MM.1S (cell line): ENCODE results near the gene HAGHL.
A peak's percentile ranks its signal among the peaks of the same experiment; 100 is the strongest.

Experiments
- DNase-seq: peaks from one replicate; pipeline ENCODE4 v3.0.0-alpha.2; 2015
- H2AFZ ChIP-seq: fragments of 300-600 bp; sonication (generic); 2 replicates; pipeline ENCODE4 v1.6.0; 2016; ENCODE audit warnings: antibody characterized with exemption, low read length
- H3F3A ChIP-seq: fragments of 300-600 bp; sonication (generic); 2 replicates; pipeline ENCODE4 v1.6.1; 2016; ENCODE audit warnings: mild to moderate bottlenecking, antibody characterized with exemption, low read length, moderate library complexity, mixed read lengths; ENCODE audit not compliant: insufficient read depth
- H3K27ac ChIP-seq: fragments of 300-600 bp; sonication (generic); 2 replicates; pipeline ENCODE4 v1.5.1; 2016; ENCODE audit warnings: mild to moderate bottlenecking, low read length
- H3K27me3 ChIP-seq: fragments of 300-600 bp; sonication (generic); replicated peaks from 2 replicates; pipeline ENCODE4 v1.6.0; 2016; ENCODE audit warnings: low read length; ENCODE audit not compliant: insufficient read depth
- H3K36me3 ChIP-seq: fragments of 300-600 bp; sonication (generic); replicated peaks from 2 replicates; pipeline ENCODE4 v1.6.1; 2016; ENCODE audit warnings: mild to moderate bottlenecking, low read length, mixed read lengths; ENCODE audit not compliant: insufficient read depth
- H3K4me1 ChIP-seq: fragments of 300-600 bp; sonication (generic); 2 replicates; pipeline ENCODE4 v1.6.1; 2016; ENCODE audit warnings: low read length, mixed read lengths
- H3K4me2 ChIP-seq: fragments of 300-600 bp; sonication (generic); 2 replicates; pipeline ENCODE4 v1.6.0; 2016; ENCODE audit warnings: low read depth, low read length
- H3K4me3 ChIP-seq: fragments of 300-600 bp; sonication (generic); 2 replicates; pipeline ENCODE4 v1.5.1; 2016; ENCODE audit warnings: low read length, mixed read lengths
- H3K79me2 ChIP-seq: fragments of 300-600 bp; sonication (generic); 2 replicates; pipeline ENCODE4 v1.6.1; 2016; ENCODE audit warnings: mixed run types, low read length, mixed read lengths
- H3K9ac ChIP-seq: fragments of 300-600 bp; sonication (generic); 2 replicates; pipeline ENCODE4 v1.6.1; 2016; ENCODE audit warnings: low read length, mixed read lengths
- H3K9me2 ChIP-seq: fragments of 300-600 bp; sonication (generic); replicated peaks from 2 replicates; pipeline ENCODE4 v1.6.1; 2016; ENCODE audit warnings: mild to moderate bottlenecking, low read length, mixed read lengths; ENCODE audit not compliant: insufficient read depth
- H3K9me3 ChIP-seq: fragments of 300-600 bp; sonication (generic); replicated peaks from 2 replicates; pipeline ENCODE4 v1.6.1; 2016; ENCODE audit warnings: mild to moderate bottlenecking, low read length, mixed read lengths; ENCODE audit not compliant: insufficient read depth
- H4K20me1 ChIP-seq: fragments of 300-600 bp; sonication (generic); 2 replicates; pipeline ENCODE4 v1.6.1; 2016; ENCODE audit warnings: mild to moderate bottlenecking, low read length, moderate library complexity, mixed read lengths; ENCODE audit not compliant: insufficient read depth
- EZH2 ChIP-seq: fragments of 300-600 bp; sonication (generic); optimal IDR thresholded peaks from 2 replicates; pipeline ENCODE3; 2017; ENCODE audit warnings: low read depth, mild to moderate bottlenecking, antibody characterized with exemption, low read length, mixed read lengths
- EZH2phosphoT487 ChIP-seq: fragments of 300-600 bp; sonication (generic); IDR thresholded peaks from 2 replicates; pipeline ENCODE4 v1.6.1; 2018; ENCODE audit warnings: antibody characterized with exemption, low read length
- TF ChIP-seq, protein P1 (sequence below): fragments of 300-600 bp; sonication (generic); IDR thresholded peaks from 2 replicates; pipeline ENCODE4 v1.5.1; 2016; ENCODE audit warnings: antibody characterized with exemption, low read length, mixed read lengths

HAGHL gene

DNA sequence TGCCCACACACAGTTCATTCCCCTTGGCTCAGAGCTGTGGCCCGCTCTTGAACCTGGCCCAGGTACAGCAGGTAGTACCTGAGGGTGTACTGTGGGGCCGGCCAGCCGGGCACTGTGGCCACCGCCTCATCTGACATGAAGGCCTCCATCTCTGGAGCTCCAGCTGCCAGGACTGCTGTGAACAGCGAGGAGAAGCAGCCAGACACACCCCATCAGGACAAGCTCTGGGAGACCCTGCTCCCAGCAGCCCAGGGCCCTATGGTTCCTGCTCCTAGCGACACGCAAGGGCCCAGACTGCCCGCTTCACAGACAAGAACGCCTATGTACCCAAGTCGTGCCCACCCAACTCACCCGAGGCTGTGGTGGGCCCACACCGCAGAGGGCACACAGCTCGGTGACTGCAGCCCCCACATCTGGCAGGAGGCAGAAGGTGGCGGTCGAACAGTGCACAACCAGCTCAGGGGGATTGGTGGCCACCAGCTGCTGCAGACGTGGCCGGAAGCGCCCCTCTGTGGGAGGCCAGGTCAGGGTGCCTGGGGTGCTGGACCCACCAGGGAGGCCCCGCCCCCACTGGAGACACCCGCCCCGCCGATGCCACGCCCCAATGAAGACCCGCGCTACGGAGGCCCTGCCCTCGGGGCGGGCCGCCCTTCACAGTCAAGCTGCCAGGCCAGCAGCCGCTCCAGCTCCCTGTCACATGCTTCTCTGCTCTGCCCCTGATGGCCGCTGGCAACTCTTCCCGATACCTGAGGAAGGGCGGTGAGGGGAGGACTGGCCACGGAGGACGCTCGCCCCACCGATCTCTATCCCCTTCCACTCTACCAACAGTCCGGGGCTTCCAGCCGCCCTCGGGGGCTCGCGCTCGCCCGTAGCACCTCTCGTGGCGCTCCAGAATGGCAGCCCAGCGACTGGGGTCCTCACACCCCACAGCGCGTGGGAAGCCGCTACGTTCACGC is 47.8 kb upstream of the HAGHL start:
- TF ChIP-seq EZH2phosphoT487 (no peak), EZH2 (no peak)
- TF ChIP-seq, protein P1, sequence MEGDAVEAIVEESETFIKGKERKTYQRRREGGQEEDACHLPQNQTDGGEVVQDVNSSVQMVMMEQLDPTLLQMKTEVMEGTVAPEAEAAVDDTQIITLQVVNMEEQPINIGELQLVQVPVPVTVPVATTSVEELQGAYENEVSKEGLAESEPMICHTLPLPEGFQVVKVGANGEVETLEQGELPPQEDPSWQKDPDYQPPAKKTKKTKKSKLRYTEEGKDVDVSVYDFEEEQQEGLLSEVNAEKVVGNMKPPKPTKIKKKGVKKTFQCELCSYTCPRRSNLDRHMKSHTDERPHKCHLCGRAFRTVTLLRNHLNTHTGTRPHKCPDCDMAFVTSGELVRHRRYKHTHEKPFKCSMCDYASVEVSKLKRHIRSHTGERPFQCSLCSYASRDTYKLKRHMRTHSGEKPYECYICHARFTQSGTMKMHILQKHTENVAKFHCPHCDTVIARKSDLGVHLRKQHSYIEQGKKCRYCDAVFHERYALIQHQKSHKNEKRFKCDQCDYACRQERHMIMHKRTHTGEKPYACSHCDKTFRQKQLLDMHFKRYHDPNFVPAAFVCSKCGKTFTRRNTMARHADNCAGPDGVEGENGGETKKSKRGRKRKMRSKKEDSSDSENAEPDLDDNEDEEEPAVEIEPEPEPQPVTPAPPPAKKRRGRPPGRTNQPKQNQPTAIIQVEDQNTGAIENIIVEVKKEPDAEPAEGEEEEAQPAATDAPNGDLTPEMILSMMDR = no peak
- Histone ChIP-seq H4K20me1 (no peaks in the 10 kb centered on the region), H3K4me1 (peaks cover 8% of the 10 kb centered on the region; the same call in 1 of the 2 replicates), H3K4me3 (no peak overlapping the region), H2AFZ (peak overlapping the region; percentile 58; the same call in 1 of the 2 replicates), H3K36me3 (no peaks in the 10 kb centered on the region), H3K4me2 (peak overlapping the region; percentile 59; the same call in 1 of the 2 replicates), H3K27ac (no peak overlapping the region), H3F3A (0 out of 2 replicates have a peak, but pooled peaks cover 4% of the 10 kb centered on the region), H3K79me2 (peaks cover 32% of the 10 kb centered on the region), H3K27me3 (no peaks in the 10 kb centered on the region), H3K9me2 (no peaks in the 10 kb centered on the region), H3K9me3 (no peaks in the 10 kb centered on the region), H3K9ac (no peak overlapping the region)
- DNase-seq = no peak

DNA sequence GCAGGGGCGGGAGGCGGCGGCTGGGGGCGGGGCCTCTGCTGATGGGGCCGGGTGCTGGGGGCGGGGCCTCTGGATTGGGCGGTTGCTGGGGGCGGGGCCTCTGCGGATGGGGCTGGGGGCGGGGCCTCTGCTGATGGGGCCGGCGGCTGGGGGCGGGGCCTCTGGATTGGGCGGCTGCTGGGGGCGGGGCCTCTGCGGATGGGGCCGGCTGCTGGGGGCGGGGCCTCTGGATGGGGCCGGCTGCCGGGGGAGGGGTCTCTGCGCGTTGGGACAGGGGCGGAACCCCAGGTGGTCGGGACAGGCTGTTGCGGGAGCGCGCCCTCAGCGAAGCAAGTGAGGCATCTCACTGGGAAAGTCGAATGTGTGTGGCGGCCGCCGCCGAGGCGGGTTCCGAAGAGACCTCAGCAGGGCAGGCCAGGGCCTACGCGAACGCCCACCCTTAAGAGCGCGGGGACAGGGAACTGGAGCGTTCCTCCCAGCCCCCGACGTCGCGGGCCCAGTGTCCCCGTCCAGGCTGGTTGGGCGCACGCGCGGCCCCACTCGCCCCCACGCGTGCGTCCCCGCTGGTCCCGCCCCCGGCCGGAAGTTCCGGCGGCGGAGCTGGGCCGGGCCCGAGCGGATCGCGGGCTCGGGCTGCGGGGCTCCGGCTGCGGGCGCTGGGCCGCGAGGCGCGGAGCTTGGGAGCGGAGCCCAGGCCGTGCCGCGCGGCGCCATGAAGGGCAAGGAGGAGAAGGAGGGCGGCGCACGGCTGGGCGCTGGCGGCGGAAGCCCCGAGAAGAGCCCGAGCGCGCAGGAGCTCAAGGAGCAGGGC is 46.9 kb upstream of the HAGHL start, which contains the start of gene STUB1:
TSS of gene STUB1 (plus strand) at position 597 of the 811 bp plus-strand sequence. CDS start at position 713, 116 bp downstream.
- 0 out of 2 replicates have a peak, but pooled peaks cover 4% of the 10 kb centered on the region for H3F3A ChIP-seq
- H2AFZ ChIP-seq = peak within 1 kb of the TSS; percentile 86
- peaks cover 32% of the 10 kb centered on the region for H3K79me2 ChIP-seq
- H3K4me2 ChIP-seq = peak within 1 kb of the TSS; percentile 93
- H3K4me1 ChIP-seq = peaks cover 8% of the 10 kb centered on the region; the same call in 1 of the 2 replicates
- no peak for TF ChIP-seq EZH2phosphoT487
- TF ChIP-seq, protein P1 = no peak
- TF ChIP-seq EZH2 = no peak
- no peaks in the 10 kb centered on the region for H3K9me2 ChIP-seq
- no peaks in the 10 kb centered on the region for H3K9me3 ChIP-seq
- H3K27ac ChIP-seq = peak within 1 kb of the TSS; percentile 71; the same call in 1 of the 2 replicates
- peak within 1 kb of the TSS; percentile 84 for H3K4me3 ChIP-seq
- no peaks in the 10 kb centered on the region for H3K27me3 ChIP-seq
- DNase-seq = peak; percentile 81
- peak within 1 kb of the TSS; percentile 72 for H3K9ac ChIP-seq
- H4K20me1 ChIP-seq = no peaks in the 10 kb centered on the region
- H3K36me3 ChIP-seq = no peaks in the 10 kb centered on the region

DNA sequence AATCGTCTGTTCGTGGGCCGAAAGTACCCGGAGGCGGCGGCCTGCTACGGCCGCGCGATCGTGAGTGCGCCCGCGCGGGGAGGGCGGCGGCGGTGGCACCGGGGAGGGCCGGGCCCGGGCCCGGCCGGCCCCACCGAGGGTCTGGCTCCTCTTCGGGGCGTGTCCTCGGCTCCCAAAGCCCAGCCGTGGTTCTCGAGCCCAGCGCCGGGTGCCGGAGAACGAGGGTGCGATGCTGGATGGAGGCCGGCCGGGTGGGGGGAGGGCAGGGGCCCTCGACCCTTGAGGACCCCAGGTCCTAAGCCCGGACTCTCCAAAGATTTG is 46.3 kb upstream of the HAGHL start:
- no peaks in the 10 kb centered on the region for H4K20me1 ChIP-seq
- no peaks in the 10 kb centered on the region for H3K9me2 ChIP-seq
- peak overlapping the region; percentile 69 for H3K9ac ChIP-seq
- peak overlapping the region; percentile 84 for H3K4me3 ChIP-seq
- peaks cover 32% of the 10 kb centered on the region for H3K79me2 ChIP-seq
- peak overlapping the region; percentile 93 for H3K4me2 ChIP-seq
- H2AFZ ChIP-seq = no peak overlapping the region
- H3K36me3 ChIP-seq = no peaks in the 10 kb centered on the region
- no peak overlapping the region; the same call in 1 of the 2 replicates for H3K27ac ChIP-seq
- H3K4me1 ChIP-seq = peaks cover 8% of the 10 kb centered on the region; the same call in 1 of the 2 replicates
- H3F3A ChIP-seq = 0 out of 2 replicates have a peak, but pooled peaks cover 4% of the 10 kb centered on the region
- DNase-seq = no peak
- H3K27me3 ChIP-seq = no peaks in the 10 kb centered on the region
- no peaks in the 10 kb centered on the region for H3K9me3 ChIP-seq
- no peak for TF ChIP-seq EZH2
- TF ChIP-seq, protein P1 = no peak
- TF ChIP-seq EZH2phosphoT487 = no peak
